Calu3 (cell line): ENCODE measurements around the gene SEC24C. TPM values are rescaled to one million over a fixed set of nuclear protein-coding genes. Genes with fewer than 3 reads are reported as not detected.
"Not testable (repeated sequence)": the region's sequence is repeated elsewhere in the genome, so short reads cannot be mapped to it uniquely, and the experiment has no call there.

Source experiments
- BruUV-seq: library from RNA; stranded (reverse); fragments of 400-500 nt; replicated peaks from 2 replicates; lab custom pipeline; 2021; lab: Mats Ljungman, UMichigan
- CTCF ChIA-PET: fragments of 300-600 bp; sonication (Branson Sonifier 250); formaldehyde crosslinking; loops from one replicate; lab custom pipeline; 2022; ENCODE audit warnings: antibody characterized with exemption; lab: Charles Lee
- DNase-seq: peaks from one replicate; pipeline ENCODE4 v3.0.0; 2022
- H3K27ac Mint-ChIP-seq: one replicate; pipeline ENCODE4 v1.8.0; 2022; ENCODE audit warnings: mixed read lengths; ENCODE audit not compliant: unreplicated experiment
- H3K27me3 Mint-ChIP-seq: one replicate; pipeline ENCODE4 v1.8.0; 2022; ENCODE audit warnings: mixed read lengths; ENCODE audit not compliant: unreplicated experiment
- H3K36me3 Mint-ChIP-seq: one replicate; pipeline ENCODE4 v1.8.0; 2022; ENCODE audit warnings: mild to moderate bottlenecking, moderate library complexity, mixed read lengths; ENCODE audit not compliant: insufficient read depth, unreplicated experiment
- H3K4me1 Mint-ChIP-seq: one replicate; pipeline ENCODE4 v1.8.0; 2022; ENCODE audit warnings: mild to moderate bottlenecking, low read depth, mixed read lengths; ENCODE audit not compliant: unreplicated experiment
- H3K4me3 Mint-ChIP-seq: one replicate; pipeline ENCODE4 v1.8.0; 2022; ENCODE audit warnings: mild to moderate bottlenecking, low read depth, moderate library complexity, mixed read lengths; ENCODE audit not compliant: unreplicated experiment
- H3K9me3 Mint-ChIP-seq: one replicate; pipeline ENCODE4 v1.8.0; 2022; ENCODE audit warnings: low read depth, mixed read lengths; ENCODE audit not compliant: unreplicated experiment
- CTCF ChIP-seq: fragments of 200-600 bp; IDR thresholded peaks from one replicate; pipeline ENCODE4 v1.8.0; 2022; ENCODE audit warnings: antibody characterized with exemption; ENCODE audit not compliant: unreplicated experiment
- intact Hi-C: fragments of 100-400 bp; cut with micrococcal nuclease; formaldehyde crosslinking; loops from one replicate; pipeline ENCODE4 v1.10.0; 2022; ENCODE audit not compliant: unreplicated experiment
- total RNA-seq: library from RNA; stranded (reverse); gene quantifications from 2 replicates; pipeline ENCODE4 v1.2.3, GENCODE V29; 2022

Gene SEC24C
- total RNA-seq, 1 experiment from 2014 or later = 91.7 TPM

DNA sequence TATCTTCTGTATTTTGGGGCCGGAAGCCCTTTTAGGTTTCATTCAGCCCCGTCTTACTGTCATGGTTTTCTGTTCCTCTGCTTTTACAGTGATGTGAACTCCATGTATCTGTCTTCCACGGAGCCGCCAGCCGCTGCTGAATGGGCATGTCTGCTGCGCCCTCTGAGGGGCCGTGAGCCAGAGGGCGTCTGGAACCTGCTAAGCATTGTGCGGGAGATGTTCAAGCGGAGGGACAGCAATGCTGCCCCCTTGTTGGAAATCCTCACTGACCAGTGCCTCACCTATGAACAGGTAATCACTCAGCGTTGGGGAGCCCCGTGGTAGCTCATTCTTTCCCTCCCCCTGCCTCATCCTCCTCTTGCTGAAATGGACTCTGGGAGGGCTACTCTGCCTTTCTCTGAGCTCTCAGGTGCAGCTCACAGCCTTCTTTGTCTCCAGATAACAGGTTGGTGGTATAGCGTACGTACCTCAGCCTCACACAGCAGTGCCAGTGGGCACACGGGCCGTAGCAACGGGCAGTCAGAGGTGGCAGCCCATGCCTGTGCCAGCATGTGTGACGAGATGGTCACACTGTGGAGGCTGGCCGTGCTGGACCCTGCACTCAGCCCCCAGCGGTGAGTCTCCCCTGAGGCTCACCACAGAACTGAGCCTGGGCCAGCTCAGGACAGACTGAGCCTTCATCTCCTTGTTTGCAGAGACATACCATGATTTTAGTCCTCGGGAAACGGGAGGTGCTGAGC is 46.9 kb downstream of the SEC24C start:
- no peak for TF ChIP-seq CTCF
- Mint-ChIP-seq H3K36me3 (peaks cover 27% of the 10 kb centered on the region), H3K4me3 (no peak overlapping the region), H3K27me3 (no peaks in the 10 kb centered on the region), H3K9me3 (no peaks in the 10 kb centered on the region), H3K27ac (no peak overlapping the region), H3K4me1 (peaks cover 14% of the 10 kb centered on the region)
- CTCF ChIA-PET = interaction anchor here (0.6 kb wide), 1 partner anchor 221 kb away, joined by 6 read pairs; no protein-coding TSS in a partner anchor
- intact Hi-C loops = no loop called here
- BruUV-seq = no TSS peak
- DNase-seq = no peak

GRCh38 chr10:73791871-73792400 is 47.8 kb downstream of the SEC24C start:
- CTCF ChIA-PET = interaction anchor here (0.6 kb wide), 1 partner anchor 28 kb away, joined by 3 read pairs; no protein-coding TSS in a partner anchor
- H3K27me3 Mint-ChIP-seq = no peaks in the 10 kb centered on the region
- peaks cover 21% of the 10 kb centered on the region for H3K36me3 Mint-ChIP-seq
- BruUV-seq = no TSS peak
- H3K4me1 Mint-ChIP-seq = peaks cover 8% of the 10 kb centered on the region
- no peak for TF ChIP-seq CTCF
- no peak overlapping the region for H3K27ac Mint-ChIP-seq
- H3K4me3 Mint-ChIP-seq = no peak overlapping the region
- H3K9me3 Mint-ChIP-seq = no peaks in the 10 kb centered on the region
- intact Hi-C loops = no loop called here
- no peak for DNase-seq

GRCh38 chr10:73793456-73793855 is 49.3 kb downstream of the SEC24C start:
- CTCF ChIA-PET = interaction anchor here (0.6 kb wide), 1 partner anchor 916 kb away, joined by 9 read pairs; no protein-coding TSS in a partner anchor
- Mint-ChIP-seq H3K27me3 (no peaks in the 10 kb centered on the region), H3K27ac (no peak overlapping the region), H3K4me1 (peaks cover 5% of the 10 kb centered on the region), H3K36me3 (peaks cover 31% of the 10 kb centered on the region), H3K9me3 (no peaks in the 10 kb centered on the region), H3K4me3 (no peak overlapping the region)
- no peak for TF ChIP-seq CTCF
- BruUV-seq = no TSS peak
- DNase-seq = no peak
- intact Hi-C loops = no loop called here

DNA sequence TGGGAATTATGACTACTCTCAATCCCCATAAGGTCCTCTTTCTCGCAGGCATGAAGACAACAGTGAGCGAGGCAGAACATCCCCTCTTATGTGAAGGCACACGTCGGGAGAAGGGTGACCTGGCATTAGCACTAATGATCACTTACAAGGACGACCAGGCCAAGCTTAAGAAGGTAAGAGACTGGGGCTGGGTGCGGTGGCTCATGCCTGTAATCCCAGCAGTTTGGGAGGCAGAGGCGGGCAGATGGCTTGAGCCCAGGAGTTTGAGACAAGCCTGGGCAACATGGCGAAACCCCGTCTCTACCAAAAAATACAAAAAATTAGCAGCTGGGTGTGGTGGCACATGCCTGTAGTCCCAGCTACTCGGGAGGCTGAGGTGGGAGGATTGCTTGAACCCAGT is 51.3 kb downstream of the SEC24C start:
- intact Hi-C loops, H3K4me1 Mint-ChIP-seq, BruUV-seq, DNase-seq, H3K9me3 Mint-ChIP-seq, H3K27me3 Mint-ChIP-seq, H3K4me3 Mint-ChIP-seq, H3K27ac Mint-ChIP-seq: not testable (repeated sequence)
- H3K36me3 Mint-ChIP-seq = peaks cover 42% of the 10 kb centered on the region
- CTCF ChIA-PET = interaction anchor here (0.6 kb wide), 1 partner anchor 8 kb away, joined by 3 read pairs; no protein-coding TSS in a partner anchor

GRCh38 chr10:73796035-73796434 is 51.9 kb downstream of the SEC24C start:
- intact Hi-C loops, H3K4me1 Mint-ChIP-seq, BruUV-seq, H3K27ac Mint-ChIP-seq, H3K9me3 Mint-ChIP-seq, H3K27me3 Mint-ChIP-seq, H3K4me3 Mint-ChIP-seq, DNase-seq: not testable (repeated sequence)
- CTCF ChIA-PET = interaction anchor here (0.8 kb wide), 1 partner anchor 39 kb away, joined by 7 read pairs; no protein-coding TSS in a partner anchor
- H3K36me3 Mint-ChIP-seq = peaks cover 43% of the 10 kb centered on the region
